HG03103 (cell line): ENCODE results near the gene RERE.
"Not testable (repeated sequence)": the region's sequence is repeated elsewhere in the genome, so short reads cannot be mapped to it uniquely, and the experiment has no call there.

ENCODE experiments used
- ATAC-seq: cut with Tn5 transposase; IDR thresholded peaks from one replicate; pipeline ENCODE4 v1.9.1; 2021; ENCODE audit warnings: low read depth; ENCODE audit not compliant: unreplicated experiment

The RERE gene

DNA sequence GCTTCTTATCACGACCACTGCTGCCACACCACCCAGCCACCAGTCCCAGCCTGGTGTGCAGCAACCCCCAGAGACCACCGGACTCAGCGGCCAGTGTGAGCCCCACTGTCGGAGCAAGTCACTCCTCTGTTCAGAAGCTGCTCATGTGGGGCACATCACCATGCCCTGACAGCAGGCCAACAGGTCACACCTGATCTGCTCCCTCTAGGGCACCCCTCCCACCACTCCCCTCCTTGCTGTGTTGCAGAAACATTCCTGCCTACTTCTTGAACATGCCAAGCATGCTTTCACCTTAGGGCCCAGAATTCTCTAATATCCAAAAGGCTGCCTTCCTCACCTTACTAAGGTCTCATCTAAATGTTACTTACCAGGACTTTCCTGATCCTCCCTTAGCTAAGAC lies 353.1 kb downstream of the RERE start:
- ATAC-seq = no peak

DNA sequence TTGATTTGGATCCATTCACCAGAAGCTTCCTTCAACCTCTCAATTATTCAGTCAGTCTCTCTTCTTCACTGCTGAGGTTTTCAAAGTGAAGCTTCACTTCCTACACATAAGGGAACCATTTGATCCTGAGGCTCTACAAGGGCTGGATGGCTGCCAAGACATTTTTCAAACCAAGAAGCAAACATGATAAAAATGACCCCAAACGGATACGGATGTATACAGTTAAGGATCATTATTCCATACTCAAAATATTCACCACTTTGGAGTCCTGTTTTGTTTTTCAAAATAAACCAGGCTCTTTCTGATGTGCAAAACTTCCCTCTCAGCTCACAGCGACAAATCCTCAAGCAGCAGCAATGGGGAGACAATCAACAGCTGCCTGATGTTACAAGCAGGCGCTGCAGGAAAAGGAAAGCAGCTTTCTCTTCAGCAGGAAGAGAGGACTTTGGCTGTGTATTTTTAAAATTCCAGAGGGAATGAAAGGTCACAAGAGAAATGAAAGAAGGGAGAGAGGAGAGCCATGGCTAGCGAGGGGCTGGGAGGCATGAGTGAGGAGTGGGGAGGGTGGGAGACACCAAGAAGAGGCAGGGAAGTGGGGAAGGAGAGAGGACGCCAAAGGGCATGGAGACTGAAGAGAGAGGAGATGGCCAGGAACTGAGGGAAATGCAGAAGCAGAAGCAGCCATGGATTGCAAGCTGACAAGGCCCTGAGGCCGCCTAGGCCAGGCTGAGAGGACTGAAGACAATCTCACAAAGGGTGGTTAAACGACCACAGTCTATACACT lies 354.1 kb downstream of the RERE start:
- no peak for ATAC-seq

DNA sequence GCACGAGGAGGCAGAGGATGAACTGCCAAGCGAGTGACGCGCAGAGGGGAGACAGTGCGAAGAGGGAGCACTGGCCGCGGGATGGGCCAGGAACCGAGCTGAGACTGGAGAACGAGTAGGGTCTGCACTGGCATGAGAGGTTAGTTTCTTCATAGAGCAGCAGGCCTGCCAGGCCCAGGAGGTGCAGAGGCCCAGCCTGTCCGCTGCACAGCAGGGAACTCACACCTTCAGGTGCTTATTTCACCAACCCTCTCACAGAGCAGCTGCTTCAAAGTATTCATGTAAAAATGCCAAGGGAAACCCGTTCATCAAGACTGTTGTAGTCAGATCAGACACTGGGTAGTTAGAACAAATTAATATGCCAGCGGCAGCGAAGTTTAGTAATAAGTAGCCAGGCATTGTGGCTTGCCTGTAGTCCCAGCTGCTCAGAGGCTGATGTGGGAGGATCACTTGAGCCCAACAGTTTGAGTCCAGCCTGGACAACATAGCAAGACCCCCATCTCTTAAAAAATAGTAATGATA lies 355.0 kb downstream of the RERE start:
- ATAC-seq = no peak

DNA sequence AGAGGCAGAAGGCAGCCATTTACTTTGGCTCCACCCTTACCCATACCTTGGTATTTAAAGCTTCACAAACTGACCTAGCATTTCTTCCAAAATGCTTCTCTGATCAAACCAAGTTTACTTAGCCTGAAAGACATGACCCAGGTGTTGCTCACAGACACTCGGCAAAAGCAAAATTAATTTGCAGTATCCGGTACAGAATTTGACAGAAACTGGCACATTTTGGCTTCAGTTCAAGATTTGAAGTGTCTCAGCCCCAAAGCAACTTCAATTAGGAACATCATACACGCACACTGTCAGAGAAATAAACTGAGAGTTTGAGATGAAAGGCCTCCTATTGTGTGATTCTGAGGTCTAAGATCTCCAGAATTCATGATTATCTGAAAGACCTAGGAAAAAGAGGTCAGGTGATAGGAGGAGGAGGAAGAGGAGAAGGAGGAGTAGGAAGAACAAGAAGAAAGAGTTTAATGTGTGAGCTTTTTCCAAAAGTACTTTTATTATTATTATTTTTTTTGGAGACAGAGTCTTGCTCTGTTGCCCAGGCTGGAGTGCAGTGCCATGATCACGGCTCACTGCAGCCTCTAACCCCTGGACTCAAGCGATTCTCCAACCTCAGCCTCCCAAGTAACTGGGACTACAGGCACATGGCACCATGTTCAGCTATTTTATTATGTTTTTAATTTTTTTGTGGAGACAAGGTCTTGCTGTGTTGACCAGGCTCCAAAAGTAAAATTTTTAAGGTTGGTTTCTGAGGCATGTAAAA lies 355.9 kb downstream of the RERE start:
- no peak for ATAC-seq

DNA sequence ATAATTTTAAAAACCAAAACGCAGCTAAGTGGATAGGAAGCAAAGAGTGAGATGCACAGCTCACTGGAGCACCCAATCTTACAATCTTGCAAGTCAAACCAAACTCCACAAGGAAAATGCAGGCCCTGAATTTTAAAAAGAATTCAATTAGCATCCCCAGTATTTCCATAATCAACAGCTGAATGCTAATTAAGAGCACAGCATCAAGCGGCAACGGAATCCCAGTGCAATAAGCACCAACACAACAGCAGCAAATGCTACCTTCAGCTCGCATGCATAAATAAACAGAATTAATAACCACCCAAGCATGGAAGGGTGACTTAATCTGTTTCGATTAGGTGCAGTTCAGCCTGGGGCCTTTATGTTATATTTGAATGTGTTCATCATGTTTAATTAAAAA lies 356.7 kb downstream of the RERE start:
- no peak for ATAC-seq

DNA sequence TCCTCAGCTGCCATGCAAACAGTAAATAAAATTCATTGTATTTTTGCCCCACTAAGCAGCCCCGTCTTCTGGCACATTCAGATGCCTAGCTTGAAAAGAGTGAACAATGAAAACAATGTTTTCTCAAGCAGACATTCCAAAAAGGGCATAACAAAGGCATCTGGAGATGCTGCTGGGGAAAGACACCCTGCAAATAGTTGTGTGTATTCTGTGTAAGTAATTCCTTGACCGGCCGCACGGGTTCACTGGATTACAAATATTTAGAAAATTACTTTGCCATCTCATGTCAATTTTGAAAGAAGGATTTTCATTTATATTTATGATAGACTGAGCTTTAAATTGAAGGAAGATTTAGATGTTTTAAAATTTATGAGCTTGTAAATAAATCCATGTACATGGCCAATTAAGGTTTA lies 357.3 kb downstream of the RERE start:
- no peak for ATAC-seq

DNA sequence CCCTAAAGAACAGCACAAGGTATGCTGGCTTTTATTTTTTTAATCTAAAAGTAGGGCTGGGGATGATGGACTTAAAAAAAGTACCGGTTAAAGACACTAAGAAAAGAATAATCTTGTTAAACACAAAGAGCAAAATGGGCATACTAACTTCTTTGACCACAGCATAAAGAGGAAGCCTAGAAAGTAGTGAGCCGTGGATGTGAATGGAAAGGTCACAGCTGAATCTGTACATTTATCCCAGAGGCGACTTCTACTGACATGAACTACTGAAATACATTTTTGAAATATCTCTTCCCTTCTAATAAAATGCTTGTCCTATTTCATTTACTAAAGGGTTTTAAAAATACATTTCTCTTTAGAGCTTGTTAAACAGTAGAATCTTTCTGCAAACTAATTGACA lies 358.8 kb downstream of the RERE start:
- ATAC-seq = no peak

DNA sequence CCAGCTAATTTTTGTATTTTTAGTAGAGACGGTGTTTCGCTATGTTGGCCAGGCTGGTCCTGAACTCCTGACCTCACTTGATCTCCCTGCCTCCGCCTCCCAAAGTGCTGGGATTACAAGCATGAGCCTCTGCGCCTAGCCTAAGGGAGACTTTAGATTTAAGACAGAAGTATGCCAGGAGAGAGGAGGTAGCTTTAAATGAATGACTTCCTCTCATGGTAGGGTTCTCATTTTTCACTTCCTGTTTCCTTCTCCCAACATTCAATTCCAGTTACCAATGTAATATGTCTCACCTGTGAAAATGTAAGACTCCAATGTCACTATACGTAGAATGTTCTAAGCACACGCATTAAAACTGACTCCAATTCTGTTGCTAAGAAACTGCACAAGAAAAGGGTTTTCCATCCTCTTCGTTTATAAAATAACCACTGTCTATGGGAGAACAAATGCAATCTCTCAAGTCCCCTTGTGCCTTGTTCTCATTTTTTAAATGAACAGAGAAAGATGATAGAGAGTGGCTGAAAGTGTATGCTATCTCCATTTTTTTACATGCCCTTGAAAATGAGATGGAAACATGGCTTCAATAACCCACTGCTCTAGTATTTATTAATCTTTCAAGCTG lies 359.6 kb downstream of the RERE start:
- no peak for ATAC-seq

DNA sequence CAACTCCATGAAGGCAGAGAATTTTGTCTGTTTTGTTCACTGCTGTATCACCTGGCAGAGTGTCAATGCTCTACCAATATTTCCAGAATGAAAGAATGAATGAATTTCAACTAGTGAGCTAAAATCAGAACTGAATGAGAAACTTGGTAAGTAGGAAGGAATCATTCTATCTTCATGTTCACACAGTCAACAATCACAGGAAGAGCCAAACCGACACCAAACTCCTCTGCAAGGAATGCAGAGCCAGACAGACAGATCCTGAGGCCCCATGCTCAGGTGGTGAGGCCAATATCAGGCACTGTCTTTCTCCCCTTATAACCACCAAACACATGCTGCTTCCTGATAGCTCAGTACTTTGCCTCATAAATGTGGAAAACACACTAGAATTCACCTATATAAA lies 360.4 kb downstream of the RERE start:
- no peak for ATAC-seq

DNA sequence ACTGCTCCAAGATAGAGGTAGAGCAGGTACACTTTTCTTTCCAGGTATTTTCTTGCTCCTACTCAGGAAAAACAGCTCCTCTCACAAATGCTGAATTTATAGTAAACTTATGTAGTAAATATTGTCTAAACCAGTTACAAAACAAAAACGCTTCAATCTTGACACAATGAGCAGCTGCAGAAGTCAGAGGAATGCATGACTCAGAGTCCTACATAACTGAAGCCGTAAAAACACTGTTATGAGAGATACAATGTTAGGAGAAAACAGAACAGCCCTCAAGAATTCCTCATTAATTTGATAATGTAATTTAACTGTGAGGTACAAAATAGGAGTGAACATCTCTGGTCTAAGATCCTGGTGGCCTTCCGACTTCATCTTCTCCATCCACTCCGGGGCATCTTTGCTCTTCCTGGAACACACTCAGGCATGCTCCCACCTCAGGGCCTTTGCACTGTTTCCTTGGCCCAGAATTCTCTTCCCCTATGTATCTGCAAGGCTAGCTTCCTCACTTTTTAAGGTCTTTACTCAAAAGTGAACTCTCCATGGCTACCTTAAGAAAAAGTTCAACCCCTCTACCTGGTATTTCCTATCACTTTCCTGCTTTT lies 361.0 kb downstream of the RERE start:
- ATAC-seq = no peak

DNA sequence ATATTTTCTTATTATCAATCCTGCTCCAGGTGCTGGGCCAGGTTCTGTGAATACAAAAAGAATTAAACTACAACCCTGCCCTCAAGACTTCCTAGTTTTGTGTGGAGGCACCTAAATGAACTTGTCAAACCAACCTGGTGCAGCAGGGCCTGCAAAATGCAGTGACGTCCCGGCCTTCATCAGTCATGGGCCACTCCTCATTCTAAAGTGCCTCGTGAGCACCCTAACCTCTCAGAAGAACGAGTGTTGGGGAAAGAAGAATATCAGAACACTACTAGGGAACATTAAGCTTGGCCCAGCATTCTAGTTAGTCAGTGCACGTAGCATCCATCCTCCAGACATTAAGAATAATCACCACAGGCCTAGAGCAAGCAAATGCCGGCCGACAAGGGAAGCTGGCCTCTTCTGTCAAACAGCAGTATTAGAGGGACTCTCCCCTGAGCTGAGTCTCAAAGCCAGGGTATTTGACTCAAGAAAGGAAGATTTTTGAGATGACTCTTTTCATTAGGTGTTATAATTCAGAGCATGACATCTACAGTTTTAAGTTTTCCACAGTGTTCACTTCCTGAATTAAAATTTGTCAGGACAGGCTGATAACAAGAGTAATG lies 361.6 kb downstream of the RERE start:
- no peak for ATAC-seq

DNA sequence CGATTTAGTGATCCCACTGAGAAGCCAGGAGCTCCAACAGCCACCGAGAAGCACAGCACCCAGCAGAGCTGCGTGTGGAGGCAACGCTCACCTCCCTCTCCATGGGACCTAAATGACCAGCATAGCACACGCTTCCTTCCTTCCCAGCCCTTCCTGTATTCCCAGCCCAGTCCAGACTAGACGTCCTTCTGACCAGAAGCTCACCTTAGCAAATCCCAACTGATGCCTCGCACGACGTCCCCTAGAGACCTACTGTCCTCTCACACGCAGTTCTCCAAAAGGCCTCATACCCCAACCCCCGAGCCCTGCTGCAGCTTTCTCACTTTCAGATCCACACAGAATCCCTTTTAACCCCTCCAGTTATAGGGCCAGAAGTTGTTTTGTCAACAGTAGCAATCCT lies 367.1 kb downstream of the RERE start:
- no peak for ATAC-seq

DNA sequence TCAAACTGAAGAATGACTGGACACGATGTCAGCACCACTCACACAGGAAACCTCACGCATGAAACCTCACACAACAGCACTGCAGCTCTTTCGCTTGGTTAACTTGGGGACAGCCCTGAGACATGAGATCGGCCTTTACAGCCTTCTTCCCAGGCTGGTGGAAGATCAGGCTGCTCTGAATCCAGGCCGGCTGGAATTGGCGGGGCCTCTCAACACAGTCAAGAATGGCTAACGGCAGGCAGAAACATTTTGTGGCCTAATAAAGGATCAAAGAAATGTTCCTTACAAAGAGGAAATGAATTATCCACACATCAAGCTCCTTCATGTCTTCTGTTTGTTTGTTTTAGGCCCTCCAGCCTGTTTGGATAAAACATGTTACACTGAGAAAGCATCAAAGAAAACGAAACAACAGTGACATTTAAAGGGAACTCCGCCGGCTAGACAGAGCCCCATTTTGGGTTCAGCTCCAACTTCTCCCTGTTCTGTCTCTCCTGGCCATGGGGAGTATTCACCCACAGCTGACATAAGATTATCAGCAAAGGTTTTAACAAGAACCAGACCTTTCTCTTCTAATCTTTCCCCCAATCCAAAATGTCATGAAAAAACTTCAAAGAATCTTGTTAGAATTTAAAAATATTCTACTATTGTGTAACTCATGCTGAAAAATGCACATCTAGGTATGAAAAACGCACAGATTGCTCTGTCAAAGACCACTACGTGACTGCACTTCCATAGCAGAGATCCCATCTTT lies 368.4 kb downstream of the RERE start:
- no peak for ATAC-seq

DNA sequence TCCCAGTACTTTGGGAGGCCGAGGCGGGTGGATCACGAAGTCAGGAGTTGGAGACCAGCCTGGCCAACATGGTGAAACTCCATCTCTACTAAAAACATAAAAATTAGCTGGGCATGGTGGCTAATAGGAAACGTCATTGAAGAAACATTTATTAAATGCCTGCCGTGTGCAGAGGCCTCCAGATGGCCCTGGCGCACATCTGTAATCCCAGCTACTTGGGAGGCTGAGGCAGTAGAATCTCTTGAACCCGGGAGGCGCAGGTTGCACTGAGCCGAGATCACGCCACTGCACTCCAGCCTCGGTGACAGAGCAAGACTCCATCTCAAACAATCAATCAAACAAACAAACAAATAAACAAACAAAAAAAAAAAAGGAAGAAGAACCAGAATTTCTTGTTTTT lies 368.9 kb downstream of the RERE start:
- not testable (repeated sequence) for ATAC-seq

DNA sequence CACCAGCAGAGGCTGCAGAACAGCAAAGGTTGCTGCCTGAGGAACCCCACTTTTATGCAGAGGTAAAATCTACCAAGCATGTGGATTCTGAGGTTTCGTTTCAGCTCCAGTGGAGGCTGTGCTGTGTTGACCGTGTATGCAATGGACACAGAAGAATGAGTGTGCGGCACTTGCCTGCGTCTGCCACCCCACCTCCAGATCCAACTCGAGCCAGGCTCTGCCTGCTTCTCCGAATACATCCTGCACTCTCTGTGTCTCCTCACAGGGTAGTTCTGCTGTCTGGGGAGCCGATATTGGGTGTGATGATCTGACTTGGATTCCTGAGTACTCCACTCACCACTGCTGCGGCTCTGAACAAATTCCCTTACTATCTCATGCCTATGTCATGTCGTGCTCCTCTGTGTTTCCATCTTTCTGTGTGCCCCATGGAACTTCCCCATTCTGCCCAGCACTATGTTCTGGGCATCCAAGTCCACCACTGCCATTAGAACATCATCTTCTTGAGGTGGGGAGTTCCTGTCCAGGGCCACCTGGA lies 369.8 kb downstream of the RERE start:
- no peak for ATAC-seq

DNA sequence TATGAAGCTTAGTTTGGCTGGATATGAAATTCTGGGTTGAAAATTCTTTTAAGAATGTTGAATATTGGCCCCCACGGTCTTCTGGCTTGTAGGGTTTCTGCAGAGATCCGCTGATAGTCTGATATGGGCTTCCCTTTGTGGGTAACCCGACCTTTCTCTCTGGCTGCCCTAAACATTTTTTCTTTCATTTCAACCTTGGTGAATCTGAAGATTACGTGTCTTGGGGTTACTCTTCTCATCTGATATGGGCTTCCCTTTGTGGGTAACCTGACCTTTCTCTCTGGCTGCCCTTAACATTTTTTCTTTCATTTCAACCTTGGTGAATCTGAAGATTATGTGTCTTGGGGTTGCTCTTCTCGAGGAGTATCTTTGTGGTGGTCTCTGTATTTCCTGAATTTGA lies 371.3 kb downstream of the RERE start:
- ATAC-seq = not testable (repeated sequence)

DNA sequence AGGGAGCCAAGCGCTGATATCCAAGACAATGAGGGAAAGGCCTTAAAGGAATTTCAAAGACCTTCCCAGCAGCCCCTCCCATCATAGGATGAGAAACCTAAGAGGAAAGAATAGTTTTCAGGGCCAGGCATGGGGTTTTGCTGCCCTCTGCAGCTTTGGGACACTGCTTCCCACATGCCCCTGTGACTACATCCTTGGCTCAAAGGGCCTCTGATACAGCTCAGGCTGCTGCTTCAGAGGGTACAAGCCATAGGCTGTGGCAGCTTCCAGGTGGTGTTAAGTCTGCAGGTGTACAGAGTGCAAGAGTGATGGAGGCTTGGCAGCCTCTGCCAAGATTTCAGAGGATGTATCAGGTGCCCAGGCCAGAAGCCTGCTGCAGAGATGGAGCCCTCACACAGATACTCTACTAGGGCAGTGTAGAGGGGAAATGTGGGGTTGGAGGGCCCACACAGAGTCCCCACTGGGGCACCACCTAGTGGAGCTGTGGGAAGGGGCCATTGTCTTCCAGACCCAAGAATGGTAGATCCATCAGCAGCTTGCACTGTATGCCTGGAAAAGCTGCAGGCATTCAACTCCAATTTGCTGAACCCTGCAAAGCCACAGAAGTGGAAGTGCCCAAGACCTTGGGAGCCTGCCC lies 373.8 kb downstream of the RERE start:
- ATAC-seq = no peak

DNA sequence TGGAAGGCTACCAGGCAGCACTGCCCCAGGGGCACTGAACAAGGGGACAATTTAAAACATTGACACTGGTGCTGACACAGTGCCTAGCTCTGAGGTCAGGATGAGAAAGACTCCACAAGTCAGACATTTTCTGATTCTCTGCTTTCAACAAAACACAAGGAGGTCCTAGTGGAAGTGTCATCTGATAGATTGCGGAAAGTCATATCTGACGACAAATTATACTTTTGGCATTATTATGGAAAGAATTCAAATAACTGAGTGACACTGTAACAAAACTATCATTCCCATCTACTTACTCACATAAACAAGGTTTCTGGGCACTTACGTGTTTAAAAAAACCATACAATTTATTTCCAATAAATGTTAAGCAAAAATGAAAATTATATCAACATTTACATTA lies 376.0 kb downstream of the RERE start:
- ATAC-seq = no peak

DNA sequence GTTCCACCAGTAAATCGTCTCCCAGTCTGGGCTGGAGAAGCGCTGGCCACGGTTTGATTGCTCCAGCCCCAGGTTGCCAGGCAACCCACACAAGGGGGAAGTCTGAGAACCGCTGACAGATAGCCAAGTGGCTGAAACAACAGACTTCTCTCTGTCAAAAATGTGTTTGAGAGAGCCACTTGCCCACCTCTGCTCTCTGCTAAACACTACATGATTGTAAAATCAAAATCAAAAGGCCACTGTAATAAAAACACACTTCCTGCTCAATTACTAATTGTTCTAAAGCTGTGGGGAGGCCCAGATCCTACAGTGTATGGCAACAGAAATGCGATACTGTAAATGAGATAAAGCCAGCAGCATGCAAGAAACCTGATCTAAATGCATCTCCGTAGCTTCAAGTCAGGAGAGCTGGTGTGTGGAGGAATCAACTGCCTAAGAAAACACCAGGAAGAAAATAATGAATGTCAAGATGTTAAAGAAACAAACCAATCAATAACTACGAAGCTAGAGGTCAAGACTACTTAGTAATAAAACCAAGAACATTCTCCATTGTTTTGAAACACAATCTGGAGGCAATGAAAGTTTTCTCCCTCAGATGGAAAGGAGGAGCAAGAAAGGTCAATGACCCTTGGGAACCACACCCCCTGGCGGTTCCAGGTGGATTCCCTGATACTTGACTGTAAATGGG lies 378.3 kb downstream of the RERE start:
- ATAC-seq = no peak
